ENCODE data around the gene ISM1.
"Not testable (repeated sequence)": the region's sequence is repeated elsewhere in the genome, so short reads cannot be mapped to it uniquely, and the experiment has no call there.

The ISM1 gene

GRCh38 chr20:13221673-13222318 lies 722 bp downstream of the ISM1 start:
- DNase-seq = peak; percentile 70

GRCh38 chr20:13222319-13222716 lies 1.2 kb downstream of the ISM1 start:
- DNase-seq = no peak

- no peak for DNase-seq
These were observed 2.9 kb downstream of the ISM1 start for GRCh38 chr20:13223736-13224520.

GRCh38 chr20:13226367-13226766 lies 5.3 kb downstream of the ISM1 start:
- DNase-seq = no peak

- DNase-seq = no peak
These were observed 7.7 kb downstream of the ISM1 start for GRCh38 chr20:13228771-13229170.

GRCh38 chr20:13229538-13229937 lies 8.5 kb downstream of the ISM1 start:
- DNase-seq = no peak

GRCh38 chr20:13231031-13231752 lies 10.1 kb downstream of the ISM1 start:
- DNase-seq = peak; percentile 60

- DNase-seq = no peak
These were observed 11.9 kb downstream of the ISM1 start for GRCh38 chr20:13232999-13233398.

- no peak for DNase-seq
These were observed 13.9 kb downstream of the ISM1 start for GRCh38 chr20:13234961-13235360.

GRCh38 chr20:13236360-13236759 lies 15.3 kb downstream of the ISM1 start:
- DNase-seq = not testable (repeated sequence)

GRCh38 chr20:13236990-13237720 lies 16.1 kb downstream of the ISM1 start:
- DNase-seq = no peak

GRCh38 chr20:13238001-13238653 lies 17.1 kb downstream of the ISM1 start:
- DNase-seq = no peak

- no peak for DNase-seq
These were observed 22.8 kb downstream of the ISM1 start for GRCh38 chr20:13243826-13244376.

GRCh38 chr20:13245250-13245723 lies 24.2 kb downstream of the ISM1 start:
- DNase-seq = no peak

- DNase-seq = no peak
These were observed 28.2 kb downstream of the ISM1 start for GRCh38 chr20:13249118-13249797.

- no peak for DNase-seq
These were observed 28.7 kb downstream of the ISM1 start for GRCh38 chr20:13249798-13250170.

- no peak for DNase-seq
These were observed 29.2 kb downstream of the ISM1 start for GRCh38 chr20:13250251-13250650.

- no peak for DNase-seq
These were observed 30.2 kb downstream of the ISM1 start for GRCh38 chr20:13251106-13251903.

GRCh38 chr20:13251904-13252297 lies 30.8 kb downstream of the ISM1 start:
- DNase-seq = no peak

- no peak for DNase-seq
These were observed 34.3 kb downstream of the ISM1 start for GRCh38 chr20:13255356-13255755.
